Karpas-422 (cell line): Measurements from ENCODE around the gene RBM4. TPM values are rescaled to one million over a fixed set of nuclear protein-coding genes. Genes with fewer than 3 reads are reported as not detected.

Experiments used
- DNase-seq: peaks from one replicate; pipeline ENCODE4 v3.0.0-alpha.2; 2015
- H2AFZ ChIP-seq: fragments of 200-600 bp; sonication (generic); 2 replicates; pipeline ENCODE4 v1.6.1; 2014; ENCODE audit warnings: antibody characterized with exemption, low read length, mixed read lengths
- H3K27ac ChIP-seq: fragments of 200-600 bp; sonication (generic); 2 replicates; pipeline ENCODE4 v1.5.1; 2014; ENCODE audit warnings: mild to moderate bottlenecking, low read length, moderate library complexity
- H3K27me3 ChIP-seq: fragments of 200-600 bp; sonication (generic); 2 replicates; pipeline ENCODE4 v1.6.1; 2014; ENCODE audit warnings: low read length, mixed read lengths
- H3K36me3 ChIP-seq: fragments of 200-600 bp; sonication (generic); 2 replicates; pipeline ENCODE4 v1.6.1; 2014; ENCODE audit warnings: low read length, mixed read lengths; ENCODE audit not compliant: insufficient read depth
- H3K4me1 ChIP-seq: fragments of 200-600 bp; sonication (generic); 2 replicates; pipeline ENCODE4 v1.6.1; 2014; ENCODE audit warnings: mild to moderate bottlenecking, low read length, mixed read lengths
- H3K4me2 ChIP-seq: fragments of 200-600 bp; sonication (generic); 2 replicates; pipeline ENCODE4 v1.6.1; 2014; ENCODE audit warnings: low read length, low read depth, mild to moderate bottlenecking; ENCODE audit not compliant: poor library complexity, severe bottlenecking
- H3K4me3 ChIP-seq: fragments of 200-600 bp; sonication (generic); 2 replicates; pipeline ENCODE4 v1.5.1; 2014; ENCODE audit warnings: mild to moderate bottlenecking, antibody characterized with exemption, low read length, mixed read lengths
- H3K79me2 ChIP-seq: fragments of 200-600 bp; sonication (generic); 2 replicates; pipeline ENCODE4 v1.6.1; 2014; ENCODE audit warnings: mild to moderate bottlenecking, low read length, mixed read lengths
- H3K9ac ChIP-seq: fragments of 200-600 bp; sonication (generic); 2 replicates; pipeline ENCODE4 v1.6.0; 2014; ENCODE audit warnings: low read length
- H3K9me2 ChIP-seq: fragments of 200-600 bp; sonication (generic), shearing (Covaris generic); replicated peaks from 2 replicates; pipeline ENCODE4 v1.6.0; 2014; ENCODE audit warnings: mild to moderate bottlenecking, low read length, moderate library complexity; ENCODE audit not compliant: insufficient read depth
- H3K9me3 ChIP-seq: fragments of 300-700, 200-600 bp; sonication (generic); 2 replicates; pipeline ENCODE4 v1.6.1; 2014; ENCODE audit warnings: low read length, mixed read lengths
- H4K20me1 ChIP-seq: fragments of 200-600 bp; sonication (generic); 2 replicates; pipeline ENCODE4 v1.6.1; 2014; ENCODE audit warnings: mild to moderate bottlenecking, antibody characterized with exemption, low read length, low read depth; ENCODE audit not compliant: insufficient read depth
- total RNA-seq: library from RNA; depleted of rRNA; stranded (reverse); fragments of >200 nt; shearing (Covaris generic); gene quantifications from 2 replicates; pipeline ENCODE4 v1.2.3, GENCODE V29; 2014; ENCODE audit warnings: low replicate concordance

Gene RBM4
- total RNA-seq, 1 experiment from 2014 or later = 141 TPM

- Histone ChIP-seq H2AFZ (no peak overlapping the region), H3K4me2 (no peak overlapping the region), H3K9me3 (no peaks in the 10 kb centered on the region), H3K9ac (no peak overlapping the region), H3K9me2 (no peaks in the 10 kb centered on the region), H3K27ac (no peak overlapping the region), H3K4me3 (no peak overlapping the region), H3K79me2 (no peaks in the 10 kb centered on the region), H3K36me3 (no peaks in the 10 kb centered on the region), H3K27me3 (no peaks in the 10 kb centered on the region), H3K4me1 (peaks cover 4% of the 10 kb centered on the region; the same call in 1 of the 2 replicates), H4K20me1 (no peaks in the 10 kb centered on the region)
- DNase-seq = no peak
Observed at GRCh38 chr11:66686100-66686785, 47.7 kb downstream of the RBM4 start.

- H3K27ac ChIP-seq = no peak overlapping the region
- no peak overlapping the region for H3K4me2 ChIP-seq
- H2AFZ ChIP-seq = no peak overlapping the region
- no peaks in the 10 kb centered on the region for H3K9me3 ChIP-seq
- H4K20me1 ChIP-seq = no peaks in the 10 kb centered on the region
- no peak overlapping the region for H3K4me3 ChIP-seq
- no peaks in the 10 kb centered on the region for H3K27me3 ChIP-seq
- no peaks in the 10 kb centered on the region for H3K36me3 ChIP-seq
- peaks cover 4% of the 10 kb centered on the region; the same call in 1 of the 2 replicates for H3K4me1 ChIP-seq
- H3K79me2 ChIP-seq = no peaks in the 10 kb centered on the region
- no peaks in the 10 kb centered on the region for H3K9me2 ChIP-seq
- DNase-seq = no peak
- no peak overlapping the region for H3K9ac ChIP-seq
Observed at GRCh38 chr11:66686801-66687750, 48.6 kb downstream of the RBM4 start.

- Histone ChIP-seq H3K4me3 (no peak overlapping the region), H3K36me3 (no peaks in the 10 kb centered on the region), H3K4me1 (peaks cover 4% of the 10 kb centered on the region; the same call in 1 of the 2 replicates), H3K79me2 (no peaks in the 10 kb centered on the region), H3K27ac (no peak overlapping the region), H2AFZ (no peak overlapping the region), H3K27me3 (no peaks in the 10 kb centered on the region), H4K20me1 (no peaks in the 10 kb centered on the region), H3K9me3 (no peaks in the 10 kb centered on the region), H3K9ac (no peak overlapping the region), H3K9me2 (no peaks in the 10 kb centered on the region), H3K4me2 (no peak overlapping the region)
- DNase-seq = no peak
Observed at GRCh38 chr11:66687831-66688281, 49.4 kb downstream of the RBM4 start.

- Histone ChIP-seq H3K4me1 (peaks cover 4% of the 10 kb centered on the region; the same call in 1 of the 2 replicates), H3K4me2 (no peak overlapping the region), H3K9me3 (no peaks in the 10 kb centered on the region), H2AFZ (no peak overlapping the region), H3K36me3 (no peaks in the 10 kb centered on the region), H3K9me2 (no peaks in the 10 kb centered on the region), H4K20me1 (no peaks in the 10 kb centered on the region), H3K27me3 (no peaks in the 10 kb centered on the region), H3K4me3 (no peak overlapping the region), H3K27ac (no peak overlapping the region), H3K9ac (no peak overlapping the region), H3K79me2 (no peaks in the 10 kb centered on the region)
- no peak for DNase-seq
Observed at GRCh38 chr11:66688561-66689534, 50.3 kb downstream of the RBM4 start.

- Histone ChIP-seq H3K79me2 (no peaks in the 10 kb centered on the region), H3K4me2 (no peak overlapping the region), H3K9ac (no peak overlapping the region), H3K36me3 (no peaks in the 10 kb centered on the region), H4K20me1 (no peaks in the 10 kb centered on the region), H3K9me2 (no peaks in the 10 kb centered on the region), H3K27ac (no peak overlapping the region), H3K4me1 (peaks cover 4% of the 10 kb centered on the region; the same call in 1 of the 2 replicates), H3K9me3 (no peaks in the 10 kb centered on the region), H3K4me3 (no peak overlapping the region), H3K27me3 (no peaks in the 10 kb centered on the region), H2AFZ (no peak overlapping the region)
- no peak for DNase-seq
Observed at GRCh38 chr11:66689661-66690590, 51.4 kb downstream of the RBM4 start.

GRCh38 chr11:66691311-66691980 is 52.9 kb downstream of the RBM4 start:
- H3K4me2 ChIP-seq = no peak overlapping the region
- H3K4me1 ChIP-seq = peaks cover 4% of the 10 kb centered on the region; the same call in 1 of the 2 replicates
- no peak overlapping the region for H3K9ac ChIP-seq
- H3K27me3 ChIP-seq = no peaks in the 10 kb centered on the region
- H2AFZ ChIP-seq = no peak overlapping the region
- no peaks in the 10 kb centered on the region for H4K20me1 ChIP-seq
- H3K9me2 ChIP-seq = no peaks in the 10 kb centered on the region
- H3K9me3 ChIP-seq = no peaks in the 10 kb centered on the region
- no peaks in the 10 kb centered on the region for H3K36me3 ChIP-seq
- no peak for DNase-seq
- H3K27ac ChIP-seq = no peak overlapping the region
- no peaks in the 10 kb centered on the region for H3K79me2 ChIP-seq
- no peak overlapping the region for H3K4me3 ChIP-seq

GRCh38 chr11:66692446-66692845 is 53.9 kb downstream of the RBM4 start:
- Histone ChIP-seq H3K27me3 (no peaks in the 10 kb centered on the region), H2AFZ (no peak overlapping the region), H3K4me3 (no peak overlapping the region), H3K4me1 (peaks cover 4% of the 10 kb centered on the region; the same call in 1 of the 2 replicates), H3K27ac (no peak overlapping the region), H3K9me3 (no peaks in the 10 kb centered on the region), H3K9me2 (no peaks in the 10 kb centered on the region), H4K20me1 (no peaks in the 10 kb centered on the region), H3K79me2 (no peaks in the 10 kb centered on the region), H3K9ac (no peak overlapping the region), H3K4me2 (no peak overlapping the region), H3K36me3 (no peaks in the 10 kb centered on the region)
- no peak for DNase-seq
